Stimulated activated CD4-positive, alpha-beta T cell treated with anti-CD3 and anti-CD28 coated beads, Interleukin-12 subunit alpha, Interleukin-12 subunit beta, amount 100 ng/mL, for 48 hours (primary cell): ENCODE results near the gene XYLT1.
"Not testable (repeated sequence)": the region's sequence is repeated elsewhere in the genome, so short reads cannot be mapped to it uniquely, and the experiment has no call there.

Source experiments
- DNase-seq, 3 donors: peaks; one replicate each; pipeline ENCODE4 v3.0.0-alpha.2; 2020; ENCODE audit warnings: low read depth in 2 of 3, low spot score in 1 of 3

XYLT1 gene

DNA sequence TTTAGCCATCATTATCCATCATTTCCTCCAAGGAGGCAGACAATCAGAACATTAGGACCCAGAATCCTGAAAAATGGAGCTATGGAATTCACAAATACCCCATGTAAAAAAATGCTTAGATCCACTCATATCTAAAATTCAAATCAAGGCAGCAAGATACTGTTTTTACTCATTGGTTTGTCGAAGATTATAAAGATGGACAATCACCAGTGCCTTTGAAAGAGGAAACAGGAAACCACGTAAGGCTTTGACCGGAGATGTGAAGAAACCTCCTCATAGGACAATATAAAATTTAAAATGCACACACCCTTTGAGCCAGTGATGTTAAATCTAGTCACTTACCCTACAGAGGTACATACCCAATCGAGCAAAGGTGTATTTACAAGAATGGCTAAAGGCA lies 130.0 kb downstream of the XYLT1 start:
- no peak for DNase-seq

DNA sequence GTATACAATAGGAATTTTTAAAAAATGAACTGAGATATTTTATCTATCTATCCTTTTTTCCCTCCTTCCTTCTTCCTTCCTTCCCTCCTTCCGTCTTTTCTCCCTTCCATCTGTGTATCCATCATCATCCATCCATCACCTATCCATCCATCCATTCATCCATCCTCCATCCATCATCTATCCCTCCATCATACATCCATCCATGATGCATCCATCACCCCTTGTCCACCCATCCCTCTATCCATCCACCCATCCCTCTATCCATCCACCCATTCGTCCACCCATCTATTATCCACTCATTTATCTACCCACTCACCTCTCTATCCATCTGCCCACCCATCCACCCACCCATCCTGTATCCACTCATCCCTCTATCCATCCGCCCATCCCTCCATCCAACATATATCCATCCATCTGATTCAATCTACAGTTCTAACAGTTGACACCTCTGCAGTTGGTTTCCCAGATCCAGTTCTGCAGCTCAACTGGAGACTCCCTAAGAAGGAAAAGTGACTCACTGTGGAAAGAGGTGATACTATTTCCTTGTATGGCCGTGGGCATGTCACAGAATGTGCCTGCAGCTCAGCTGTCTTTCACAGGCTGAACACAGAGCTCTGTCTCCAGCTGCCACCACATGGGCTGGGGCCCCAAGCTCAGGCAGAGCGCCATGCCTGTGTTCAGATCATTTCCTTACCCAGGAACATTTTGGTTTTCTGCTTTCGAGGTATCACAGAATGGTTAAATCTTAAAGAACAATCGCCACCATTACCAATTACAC lies 130.8 kb downstream of the XYLT1 start:
- no peak for DNase-seq

DNA sequence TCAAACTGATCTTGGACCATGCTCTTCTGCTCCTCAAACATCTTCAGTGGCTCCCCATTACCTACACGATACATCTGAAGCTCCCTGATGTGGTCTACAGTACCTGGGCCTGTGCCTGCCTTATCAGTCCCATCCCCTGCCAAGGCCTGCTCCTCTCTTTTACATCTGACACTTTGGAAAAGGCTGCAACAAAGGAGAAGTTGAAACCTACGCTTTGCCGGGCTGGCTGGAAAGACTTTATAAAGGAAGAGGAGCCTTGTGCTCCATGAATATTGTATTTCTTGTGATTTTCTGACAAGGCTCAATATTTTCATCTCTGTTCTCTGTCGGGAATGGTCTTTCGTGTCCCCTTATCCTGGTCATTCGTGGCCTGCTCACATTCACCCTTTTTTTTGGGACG lies 132.5 kb downstream of the XYLT1 start:
- DNase-seq: no peak

DNA sequence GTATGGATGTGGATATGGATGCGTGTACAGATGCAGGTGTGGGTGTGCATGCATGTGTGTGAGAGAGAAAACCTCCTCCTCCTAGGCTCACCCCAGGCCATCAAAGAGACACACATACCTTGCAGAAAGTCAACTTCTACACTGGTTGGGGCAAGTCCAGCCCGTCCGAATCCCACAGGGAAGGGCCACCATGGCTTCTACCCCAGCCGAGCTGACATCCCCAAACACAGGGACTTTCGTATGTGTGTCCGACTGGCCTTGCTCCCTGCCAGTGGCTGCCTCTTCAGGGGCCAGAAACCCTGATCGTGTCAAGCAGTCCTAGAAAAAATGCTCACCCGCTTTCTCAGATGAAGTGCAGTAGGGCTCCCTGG lies 134.2 kb downstream of the XYLT1 start:
- DNase-seq: no peak

DNA sequence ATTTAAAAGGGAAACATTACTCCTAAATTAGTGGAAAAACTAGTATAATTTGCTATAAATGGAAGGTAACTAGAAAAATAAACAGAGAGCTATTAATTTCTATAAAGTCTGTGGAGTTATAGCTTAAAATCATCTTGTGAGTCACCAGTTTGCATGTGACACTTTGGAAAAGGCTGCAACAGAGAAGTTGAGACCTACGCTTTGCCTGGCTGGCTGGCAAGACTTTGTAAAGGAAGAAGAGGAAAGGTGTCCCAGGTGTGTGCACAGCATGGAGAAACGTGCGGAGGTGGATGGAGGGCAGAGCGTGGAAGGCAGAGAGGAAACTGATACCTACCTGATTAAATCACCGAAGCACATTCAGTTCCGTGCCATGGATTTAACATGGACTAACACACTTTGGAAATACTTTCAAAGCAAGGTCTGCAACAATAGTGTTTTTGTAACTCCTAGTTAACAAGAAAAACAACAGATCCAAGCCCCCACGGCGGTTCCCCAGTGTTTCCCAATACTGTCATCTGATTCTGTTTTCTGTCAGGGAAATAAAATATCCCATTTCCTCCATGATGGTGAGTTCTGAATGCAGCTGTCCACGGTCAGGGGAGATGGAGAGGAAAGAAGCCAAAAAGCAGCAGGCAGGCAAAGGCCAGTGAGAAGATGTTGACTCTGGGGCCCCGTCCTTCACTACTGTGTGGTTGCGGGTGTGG lies 134.8 kb downstream of the XYLT1 start:
- no peak for DNase-seq

DNA sequence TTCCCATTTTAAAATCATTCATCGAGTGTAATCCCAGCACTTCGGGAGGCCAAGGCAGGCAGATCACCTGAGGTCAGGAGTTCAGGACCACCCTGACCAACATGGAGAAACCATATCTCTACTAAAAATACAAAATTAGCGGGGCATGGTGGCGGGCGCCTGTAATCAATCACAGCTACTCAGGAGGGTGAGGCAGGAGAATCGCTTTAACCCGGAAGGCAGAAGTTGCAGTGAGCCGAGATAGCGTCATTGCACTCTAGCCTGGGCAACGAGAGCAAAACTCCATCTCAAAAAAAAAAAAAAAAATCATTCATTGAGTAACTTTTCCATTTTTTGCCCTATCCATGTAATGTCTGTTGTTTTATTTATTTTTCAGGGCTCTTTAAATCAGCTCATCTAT lies 135.4 kb downstream of the XYLT1 start:
- not testable (repeated sequence) for DNase-seq

DNA sequence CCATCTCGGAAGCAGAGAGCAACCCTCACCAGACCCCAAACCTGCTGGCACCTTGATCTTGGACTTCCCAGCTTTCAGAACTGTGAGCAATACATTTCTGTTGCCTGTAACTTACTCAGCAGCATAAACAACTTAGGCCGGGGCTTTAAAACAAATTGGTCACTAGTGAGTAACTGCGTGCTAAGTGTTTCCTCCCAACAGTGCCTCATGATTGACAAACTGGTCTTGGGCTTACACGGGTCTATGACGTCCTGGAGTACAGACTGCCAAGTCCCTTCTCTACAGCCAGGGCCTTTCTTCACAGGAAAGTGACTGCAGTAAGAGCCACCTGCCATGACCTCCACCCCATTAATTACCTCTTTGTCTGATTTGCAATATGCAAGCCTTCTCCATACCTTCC lies 136.7 kb downstream of the XYLT1 start:
- DNase-seq: no peak

DNA sequence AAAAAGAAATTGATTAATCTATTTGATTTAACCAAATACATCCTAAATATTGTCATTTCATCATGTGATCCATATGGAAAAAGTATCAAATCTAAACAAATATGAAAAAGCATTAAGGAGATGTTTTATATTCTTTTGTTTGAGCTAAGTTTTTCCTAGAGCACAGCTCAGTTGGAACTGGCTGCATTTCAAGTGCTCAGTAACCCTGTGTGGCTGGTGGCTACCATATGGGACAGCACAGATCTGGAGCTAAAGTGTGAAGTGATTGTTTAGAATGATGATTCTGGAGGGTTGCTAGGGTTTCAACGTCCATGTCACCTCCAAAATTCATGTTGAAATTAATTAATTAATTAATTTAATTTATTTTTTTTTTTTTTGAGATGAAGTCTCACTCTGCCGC lies 137.5 kb downstream of the XYLT1 start:
- no peak for DNase-seq

DNA sequence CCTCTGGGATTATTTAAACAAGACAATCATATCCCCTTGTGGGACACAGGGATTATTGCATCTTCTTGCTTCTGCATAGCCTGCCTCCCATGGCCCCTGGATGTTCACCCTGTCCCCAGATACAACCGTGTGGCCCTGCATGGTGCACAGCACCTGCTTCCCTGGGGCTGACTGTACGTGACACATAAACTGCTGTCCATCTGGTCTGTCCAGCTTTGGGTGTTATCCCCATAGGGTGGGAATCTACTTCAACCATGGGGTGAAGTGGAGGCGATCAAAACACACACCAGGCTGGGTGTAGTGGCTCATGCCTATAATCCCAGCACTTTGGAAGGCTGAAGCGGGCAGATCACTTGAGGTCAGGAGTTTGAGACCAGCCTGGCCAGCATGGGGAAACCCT lies 138.8 kb downstream of the XYLT1 start:
- no peak for DNase-seq

DNA sequence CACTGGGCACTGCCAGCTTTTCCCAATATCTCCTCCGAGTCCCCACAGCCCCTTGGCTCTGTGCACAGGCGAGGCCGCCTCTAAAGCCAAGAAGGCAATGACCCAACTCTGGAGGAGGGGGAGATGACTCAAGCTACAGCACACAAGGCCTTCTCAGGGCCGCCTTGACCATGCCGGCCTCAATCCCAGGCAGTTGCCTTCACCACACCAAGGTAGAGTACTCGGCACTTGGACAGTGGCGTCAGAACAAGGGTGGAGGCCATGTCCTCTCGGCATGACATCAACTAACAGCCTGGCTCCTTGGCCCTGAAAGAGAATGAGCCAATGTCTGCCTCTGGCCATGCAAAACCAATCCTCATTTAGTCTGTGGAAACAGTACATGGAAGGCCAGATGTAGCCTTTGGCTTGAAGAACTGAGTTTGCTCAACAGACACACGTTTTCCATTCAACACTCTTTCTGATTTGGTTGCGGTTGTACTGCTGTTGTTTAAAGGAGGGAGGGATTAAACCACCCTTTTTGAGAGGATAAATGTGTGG lies 139.6 kb downstream of the XYLT1 start:
- DNase-seq: no peak

DNA sequence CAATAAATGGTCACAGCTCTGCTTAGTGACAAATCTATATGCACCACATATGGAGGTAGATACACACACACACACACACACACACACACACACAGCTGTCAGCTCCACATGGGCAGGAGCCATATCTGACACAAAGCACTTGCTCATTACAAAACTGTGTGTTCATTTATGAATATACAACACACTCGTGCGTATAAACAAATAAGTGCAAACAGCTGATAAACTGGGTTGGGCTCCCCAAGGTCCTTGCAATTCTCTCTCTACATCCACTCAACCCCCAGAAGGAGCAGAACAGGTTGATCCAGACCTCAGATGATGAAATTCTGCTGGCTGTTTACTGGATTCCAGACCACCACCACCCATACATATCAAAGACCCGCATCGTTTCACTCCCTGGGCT lies 140.7 kb downstream of the XYLT1 start:
- DNase-seq: no peak

DNA sequence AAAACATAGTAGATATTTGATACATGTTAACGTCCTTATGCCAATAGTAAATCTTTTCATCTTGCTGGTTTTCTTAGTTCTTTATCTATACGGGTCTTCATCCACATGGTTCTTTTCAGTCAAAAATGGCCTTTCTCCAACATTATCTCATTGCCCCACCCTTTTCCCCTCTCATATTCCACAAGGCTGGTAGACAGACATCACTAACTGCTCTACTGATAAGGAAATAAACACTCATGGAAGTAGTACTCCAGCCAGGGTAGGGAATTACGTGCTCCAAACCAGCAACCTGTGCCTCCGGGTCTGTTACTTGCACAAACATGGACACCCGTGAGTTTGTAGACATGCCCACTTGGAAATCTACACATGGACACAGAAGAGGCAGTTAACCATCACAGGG lies 141.4 kb downstream of the XYLT1 start:
- no peak for DNase-seq

DNA sequence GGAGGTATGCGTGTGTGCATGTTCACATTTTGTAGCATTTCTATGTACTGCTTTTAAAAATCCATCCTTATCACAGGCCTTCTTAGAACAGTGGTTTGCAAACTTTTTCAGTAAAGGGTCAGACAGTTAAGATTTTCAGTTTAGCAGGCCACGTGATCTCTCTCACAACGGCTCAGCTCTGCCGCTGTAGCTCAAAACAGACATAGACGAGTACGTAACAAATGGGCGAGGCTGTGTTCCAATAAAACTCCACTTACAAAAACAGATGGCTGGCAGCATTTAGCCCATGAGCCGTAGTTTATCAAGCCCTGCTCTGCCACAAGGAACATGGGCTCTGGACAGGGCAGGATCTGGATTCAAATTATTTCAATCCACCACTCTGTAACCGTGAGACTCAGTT lies 141.8 kb downstream of the XYLT1 start:
- no peak for DNase-seq

DNA sequence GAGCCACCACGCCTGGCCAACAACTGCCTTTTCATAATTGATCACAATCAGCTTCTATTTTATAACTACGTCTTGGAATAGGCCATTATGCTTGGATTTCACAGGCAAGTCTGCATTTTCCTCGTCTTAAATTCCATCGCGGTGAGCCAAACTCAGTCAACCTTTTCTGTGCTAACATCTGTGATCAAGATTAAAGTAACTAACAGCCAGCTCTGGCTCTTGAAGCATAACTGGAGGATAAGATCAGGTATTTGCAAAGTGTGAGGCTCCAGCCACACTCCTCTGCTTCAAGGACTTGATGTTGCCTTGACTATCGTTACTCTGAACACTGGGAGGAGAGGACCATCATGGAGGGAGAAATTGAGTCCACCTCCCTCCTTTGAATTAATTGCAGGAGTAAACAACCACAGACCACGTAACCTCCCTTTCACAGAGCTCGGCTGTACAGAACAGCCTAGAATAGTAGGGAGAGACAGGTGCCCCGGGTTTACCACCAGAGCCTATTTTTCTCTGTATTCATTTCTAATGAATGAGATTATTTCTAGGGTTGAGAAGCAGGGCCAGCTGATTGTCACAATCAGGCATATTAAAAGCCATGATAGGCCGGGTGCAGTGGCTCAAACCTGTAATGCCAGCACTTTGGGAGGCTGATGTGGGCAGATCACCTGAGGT lies 143.0 kb downstream of the XYLT1 start:
- no peak for DNase-seq

DNA sequence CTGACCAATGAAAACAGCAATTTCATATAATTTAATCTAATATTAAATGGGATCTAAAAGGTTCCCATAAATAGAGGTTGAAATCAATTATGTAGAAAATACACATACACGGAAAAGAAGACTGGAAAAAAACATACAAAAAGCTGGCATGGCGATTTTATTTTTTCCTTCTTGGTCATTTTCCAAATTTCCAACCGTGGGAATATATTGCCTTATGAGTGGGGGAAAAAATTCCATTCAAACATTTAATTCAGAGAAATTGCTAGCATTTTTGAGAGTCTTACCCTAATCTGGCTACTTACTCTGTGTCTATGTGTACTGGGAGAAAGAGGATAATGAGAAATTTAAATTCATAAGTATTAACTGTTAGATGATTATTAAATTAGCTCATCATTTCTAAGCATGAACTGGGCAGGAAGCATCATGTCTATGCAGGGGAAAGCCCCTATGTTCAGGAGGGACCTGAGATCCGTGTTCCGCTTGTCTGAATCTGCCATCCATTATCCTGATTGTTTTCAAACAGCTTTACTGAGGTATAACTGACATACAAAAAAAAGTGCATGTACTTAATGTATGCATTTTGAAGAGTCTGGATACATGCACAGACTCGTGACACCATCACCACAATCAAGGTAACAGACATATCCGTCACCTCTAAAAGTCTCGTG lies 145.2 kb downstream of the XYLT1 start:
- no peak for DNase-seq

DNA sequence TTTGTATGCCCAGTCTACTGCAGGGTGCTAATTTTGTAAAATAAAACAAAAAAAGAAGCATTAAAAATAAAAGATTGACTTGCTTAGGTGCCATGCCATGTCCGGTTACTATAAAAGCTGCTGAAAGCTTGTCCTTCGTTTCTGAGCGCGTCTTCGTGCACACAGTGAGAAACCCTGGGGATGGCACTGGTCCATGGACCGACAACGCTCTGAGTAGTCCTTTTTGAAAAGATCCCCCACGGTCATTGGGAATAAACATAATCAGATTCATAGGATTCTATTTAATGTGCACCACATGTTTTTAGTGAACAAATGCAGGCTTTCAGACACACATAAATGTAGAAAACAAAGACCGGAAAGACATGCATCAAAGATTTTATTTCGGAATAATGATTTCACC lies 146.3 kb downstream of the XYLT1 start:
- no peak for DNase-seq

DNA sequence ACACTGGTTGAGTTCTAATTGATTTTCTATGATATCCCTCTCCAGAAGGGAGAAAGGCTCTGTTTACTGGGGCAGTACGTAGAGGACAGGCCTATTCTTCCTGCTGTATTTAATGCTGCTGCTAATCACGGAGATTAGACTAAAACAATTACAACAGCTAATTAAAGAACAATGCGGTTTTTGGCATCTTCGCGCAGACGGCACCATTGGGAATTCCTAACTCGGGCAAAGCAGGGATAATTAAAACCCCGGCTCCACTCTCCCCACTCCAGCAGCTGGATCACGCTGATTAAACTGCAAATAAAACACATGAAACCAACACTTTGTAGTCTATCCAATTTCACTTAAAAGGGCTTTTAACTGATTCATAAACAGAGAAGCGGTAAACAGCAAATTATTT lies 147.6 kb downstream of the XYLT1 start:
- no peak for DNase-seq

DNA sequence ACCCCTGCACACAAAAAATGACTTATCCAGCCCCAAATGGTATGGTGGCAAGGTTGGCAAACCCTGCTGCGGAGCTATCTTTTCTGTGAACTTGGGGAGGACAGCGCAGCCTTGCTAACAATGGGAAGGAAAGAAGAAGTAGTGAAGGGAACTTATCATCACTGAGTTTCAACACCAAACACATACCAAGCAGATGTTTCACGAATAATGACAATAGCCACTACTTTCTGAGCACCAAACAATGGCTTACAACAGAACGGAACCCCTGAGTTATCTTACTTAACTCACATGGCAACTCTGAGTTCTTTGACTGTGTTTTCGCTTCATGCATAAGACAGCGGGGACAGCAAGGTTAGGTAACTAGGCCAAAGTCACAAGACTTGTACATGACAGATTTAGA lies 148.9 kb downstream of the XYLT1 start:
- no peak for DNase-seq

DNA sequence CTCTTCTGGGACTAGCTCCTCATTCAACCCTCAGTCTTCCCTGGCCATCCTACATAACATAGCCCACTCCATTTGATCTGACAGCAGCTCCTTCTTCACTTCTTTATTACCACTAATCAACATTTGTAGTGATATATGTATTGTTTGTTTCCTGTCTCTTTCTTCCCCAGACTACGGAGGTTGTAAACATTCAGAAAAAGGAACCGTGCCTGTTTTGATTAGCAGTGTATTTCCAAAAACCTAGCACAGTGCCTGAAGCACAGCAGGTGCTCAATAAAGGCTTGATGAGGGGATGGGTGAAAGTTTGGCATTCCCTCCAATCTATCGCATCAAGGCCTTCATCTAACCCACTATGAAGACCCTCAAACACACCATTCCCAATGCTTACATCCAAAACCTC lies 150.8 kb downstream of the XYLT1 start:
- DNase-seq: no peak

DNA sequence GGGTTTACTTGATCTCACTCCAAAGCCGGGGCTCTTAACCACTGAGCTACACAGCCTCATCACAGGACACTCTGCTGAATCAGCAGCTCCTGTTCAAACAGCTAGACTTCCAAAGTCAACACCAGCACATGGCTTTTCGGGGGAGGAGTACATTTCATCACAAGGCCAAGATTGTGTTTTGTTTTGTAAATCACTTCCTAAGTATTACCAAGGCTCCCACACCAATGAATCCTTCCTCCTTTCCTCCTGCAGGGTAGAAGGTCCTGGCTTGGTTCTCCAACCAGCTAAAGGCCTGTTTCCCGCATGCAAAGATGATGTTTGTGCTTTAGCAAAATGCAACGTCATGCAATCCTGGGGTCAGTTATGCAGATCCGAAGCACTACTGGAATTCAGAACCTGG lies 152.5 kb downstream of the XYLT1 start:
- DNase-seq: no peak

DNA sequence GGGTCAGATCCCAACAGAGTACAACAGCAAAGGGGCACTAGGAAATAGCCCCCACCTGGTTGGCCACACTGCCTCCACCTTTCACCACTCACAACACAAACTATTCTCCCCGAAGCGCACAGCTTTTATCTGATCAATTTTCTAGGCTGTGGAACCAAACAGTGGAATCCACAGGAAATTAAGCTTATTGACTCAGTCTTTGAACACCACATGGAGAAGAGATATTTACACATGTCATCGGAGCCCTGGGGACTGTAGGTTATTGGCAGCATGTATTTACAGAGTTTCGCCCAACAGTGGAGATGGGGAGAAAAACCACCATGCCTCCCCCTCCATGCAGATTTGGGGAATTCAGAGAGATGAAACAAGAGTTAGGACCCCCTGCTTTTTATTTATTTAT lies 154.8 kb downstream of the XYLT1 start:
- no peak for DNase-seq
